Esophagus muscularis mucosa (tissue), 3 donors: ENCODE results near the gene GNA14.

Experiments used
- POLR2A ChIP-seq: fragments of 450-650 bp; IDR thresholded peaks from one replicate; pipeline ENCODE4 v1.6.1; 2017; ENCODE audit warnings: antibody characterized with exemption, moderate library complexity, mild to moderate bottlenecking, low read depth
- TF ChIP-seq, protein P1 (sequence below), 3 experiments: fragments of 200-600 bp in 2 of 3; fragments of 450-650 bp in 1 of 3; sonication (generic) in 2 of 3; IDR thresholded peaks; one replicate each; pipeline ENCODE4 v1.5.1; 2017 to 2019; ENCODE audit warnings: antibody characterized with exemption in 3 of 3, mild to moderate bottlenecking in 2 of 3, moderate library complexity in 1 of 3

DNA sequence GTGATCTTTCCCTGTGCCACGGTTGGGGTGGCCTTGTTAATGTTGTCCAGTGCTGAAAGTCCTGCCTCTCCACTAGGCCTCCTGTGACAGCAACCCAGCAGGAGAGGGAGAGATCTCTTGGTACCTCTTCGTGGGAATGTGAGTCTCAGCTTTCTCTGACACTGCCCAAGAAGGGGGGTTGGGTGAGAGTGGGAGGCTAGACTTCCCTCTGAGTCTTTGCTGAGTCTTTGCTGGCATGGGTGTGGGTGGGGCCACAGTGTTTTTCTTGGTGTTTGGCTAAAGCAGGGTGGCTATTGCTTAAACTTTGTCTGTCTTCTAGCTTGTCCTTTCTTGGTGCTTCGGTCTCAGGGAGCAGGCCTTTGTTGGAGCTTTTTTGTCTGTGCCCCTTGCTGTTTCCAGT is 145.6 kb downstream of the GNA14 start:
- TF ChIP-seq, protein P1, sequence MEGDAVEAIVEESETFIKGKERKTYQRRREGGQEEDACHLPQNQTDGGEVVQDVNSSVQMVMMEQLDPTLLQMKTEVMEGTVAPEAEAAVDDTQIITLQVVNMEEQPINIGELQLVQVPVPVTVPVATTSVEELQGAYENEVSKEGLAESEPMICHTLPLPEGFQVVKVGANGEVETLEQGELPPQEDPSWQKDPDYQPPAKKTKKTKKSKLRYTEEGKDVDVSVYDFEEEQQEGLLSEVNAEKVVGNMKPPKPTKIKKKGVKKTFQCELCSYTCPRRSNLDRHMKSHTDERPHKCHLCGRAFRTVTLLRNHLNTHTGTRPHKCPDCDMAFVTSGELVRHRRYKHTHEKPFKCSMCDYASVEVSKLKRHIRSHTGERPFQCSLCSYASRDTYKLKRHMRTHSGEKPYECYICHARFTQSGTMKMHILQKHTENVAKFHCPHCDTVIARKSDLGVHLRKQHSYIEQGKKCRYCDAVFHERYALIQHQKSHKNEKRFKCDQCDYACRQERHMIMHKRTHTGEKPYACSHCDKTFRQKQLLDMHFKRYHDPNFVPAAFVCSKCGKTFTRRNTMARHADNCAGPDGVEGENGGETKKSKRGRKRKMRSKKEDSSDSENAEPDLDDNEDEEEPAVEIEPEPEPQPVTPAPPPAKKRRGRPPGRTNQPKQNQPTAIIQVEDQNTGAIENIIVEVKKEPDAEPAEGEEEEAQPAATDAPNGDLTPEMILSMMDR (IDR thresholded peaks at IDR 0.05) = no peak
- TF ChIP-seq POLR2A = no peak
